PC-3 (cell line): ENCODE measurements around the gene CCDC116. TPM values are rescaled to one million over a fixed set of nuclear protein-coding genes. Genes with fewer than 3 reads are reported as not detected.

Experiments used
- ATAC-seq: fragments of 200-7000 bp; cut with Tn5 transposase; 2 replicates; pipeline ENCODE4 v1.9.1; 2020; ENCODE audit warnings: mild to moderate bottlenecking, moderate library complexity
- BruUV-seq: library from RNA; stranded (reverse); fragments of 400-500 nt; replicated peaks from 2 replicates; lab custom pipeline; 2021; lab: Mats Ljungman, UMichigan
- CTCF ChIA-PET: fragments of 300-600 bp; sonication (Branson Sonifier 250); formaldehyde crosslinking; loops from one replicate; lab custom pipeline; 2022; ENCODE audit warnings: antibody characterized with exemption; lab: Charles Lee
- POLR2A ChIA-PET: fragments of 300-600 bp; sonication (Branson Sonifier 250); formaldehyde crosslinking; loops from one replicate; lab custom pipeline; 2022; ENCODE audit warnings: antibody characterized with exemption; ENCODE audit not compliant: unreplicated experiment; lab: Charles Lee
- DNase-seq: peaks from one replicate; pipeline ENCODE4 v3.0.0-alpha.2; 2015
- H2AFZ ChIP-seq: fragments of 300-600 bp; sonication (generic); 2 replicates; pipeline ENCODE4 v1.6.0; 2016; ENCODE audit warnings: antibody characterized with exemption, low read length
- H3F3A ChIP-seq: fragments of 300-600 bp; sonication (generic); one replicate; pipeline ENCODE4 v1.6.0; 2017; ENCODE audit warnings: antibody characterized with exemption, low read length, control low read depth, mild to moderate bottlenecking; ENCODE audit not compliant: unreplicated experiment
- H3K27ac ChIP-seq: fragments of 300-600 bp; sonication (generic); 2 replicates; pipeline ENCODE4 v1.5.1; 2016; ENCODE audit warnings: mild to moderate bottlenecking, low read length
- H3K27me3 ChIP-seq: fragments of 300-600 bp; sonication (generic); 2 replicates; pipeline ENCODE4 v1.6.1; 2016; ENCODE audit warnings: low read length, mixed read lengths
- H3K36me3 ChIP-seq: fragments of 300-600 bp; sonication (generic); 2 replicates; pipeline ENCODE4 v1.6.1; 2016; ENCODE audit warnings: low read depth, mixed run types, low read length, mixed read lengths
- H3K4me1 ChIP-seq: fragments of 300-600 bp; sonication (generic); 2 replicates; pipeline ENCODE4 v1.5.1; 2016; ENCODE audit warnings: low read length; ENCODE audit not compliant: insufficient read depth
- H3K4me2 ChIP-seq: fragments of 300-600 bp; sonication (generic); 2 replicates; pipeline ENCODE4 v1.6.0; 2016; ENCODE audit warnings: low read length
- H3K4me3 ChIP-seq: fragments of 300-600 bp; sonication (generic); 2 replicates; pipeline ENCODE4 v1.5.1; 2016; ENCODE audit warnings: mild to moderate bottlenecking, low read length, mixed read lengths
- H3K79me2 ChIP-seq: fragments of 300-600 bp; sonication (generic); 2 replicates; pipeline ENCODE4 v1.6.1; 2017; ENCODE audit warnings: low read length, mixed read lengths
- H3K9ac ChIP-seq: fragments of 300-600 bp; sonication (generic); 2 replicates; pipeline ENCODE4 v1.6.0; 2016; ENCODE audit warnings: mild to moderate bottlenecking, low read length
- H3K9me2 ChIP-seq: fragments of 300-600 bp; sonication (generic); replicated peaks from 2 replicates; pipeline ENCODE4 v1.6.1; 2016; ENCODE audit warnings: mixed run types, low read length, mixed read lengths
- H3K9me3 ChIP-seq: fragments of 300-600 bp; sonication (generic); 2 replicates; pipeline ENCODE4 v1.6.1; 2016; ENCODE audit warnings: low read length, mixed read lengths
- H4K20me1 ChIP-seq: fragments of 300-600 bp; sonication (generic); 2 replicates; pipeline ENCODE4 v1.6.1; 2016; ENCODE audit warnings: low read length, mixed read lengths
- EZH2 ChIP-seq: fragments of 300-600 bp; sonication (generic); IDR thresholded peaks from one replicate; pipeline ENCODE4 v1.6.1; 2017; ENCODE audit warnings: antibody characterized with exemption, mild to moderate bottlenecking, low read length; ENCODE audit not compliant: unreplicated experiment
- EZH2phosphoT487 ChIP-seq: fragments of 300-600 bp; sonication (generic); IDR thresholded peaks from 2 replicates; pipeline ENCODE4 v1.6.1; 2018; ENCODE audit warnings: mild to moderate bottlenecking, antibody characterized with exemption, low read length, borderline replicate concordance
- intact Hi-C: fragments of 100-400 bp; cut with micrococcal nuclease; formaldehyde crosslinking; loops from 2 replicates; pipeline ENCODE4 v1.9.0; 2023
- total RNA-seq: library from RNA; depleted of rRNA; stranded (reverse); fragments of >200 nt; gene quantifications from 2 replicates; pipeline ENCODE4 v1.2.3, GENCODE V29; 2014
- TF ChIP-seq, protein P1 (sequence below): fragments of 300-600 bp; sonication (generic); conservative IDR thresholded peaks from 2 replicates; pipeline ENCODE4 v1.5.1; 2017; ENCODE audit warnings: antibody characterized with exemption, low read depth, mild to moderate bottlenecking, low read length

CCDC116 gene
- total RNA-seq, 1 experiment from 2014 or later: not detected

GRCh38 chr22:21682385-21683175, 50.0 kb downstream of the CCDC116 start:
- intact Hi-C loops: no loop called here
- Histone ChIP-seq H3K4me1 (no peaks in the 10 kb centered on the region), H3K27me3 (no peaks in the 10 kb centered on the region), H3K9me2 (no peaks in the 10 kb centered on the region), H2AFZ (no peak overlapping the region), H4K20me1 (no peaks in the 10 kb centered on the region), H3K27ac (no peak overlapping the region), H3K9ac (no peak overlapping the region), H3K4me3 (no peak overlapping the region), H3K4me2 (no peak overlapping the region), H3F3A (no peaks in the 10 kb centered on the region), H3K9me3 (no peaks in the 10 kb centered on the region), H3K36me3 (no peaks in the 10 kb centered on the region), H3K79me2 (no peaks in the 10 kb centered on the region)
- POLR2A ChIA-PET: no interaction called here
- BruUV-seq: no TSS peak
- CTCF ChIA-PET: no interaction called here
- TF ChIP-seq EZH2 (no peak), EZH2phosphoT487 (no peak)
- TF ChIP-seq, protein P1, sequence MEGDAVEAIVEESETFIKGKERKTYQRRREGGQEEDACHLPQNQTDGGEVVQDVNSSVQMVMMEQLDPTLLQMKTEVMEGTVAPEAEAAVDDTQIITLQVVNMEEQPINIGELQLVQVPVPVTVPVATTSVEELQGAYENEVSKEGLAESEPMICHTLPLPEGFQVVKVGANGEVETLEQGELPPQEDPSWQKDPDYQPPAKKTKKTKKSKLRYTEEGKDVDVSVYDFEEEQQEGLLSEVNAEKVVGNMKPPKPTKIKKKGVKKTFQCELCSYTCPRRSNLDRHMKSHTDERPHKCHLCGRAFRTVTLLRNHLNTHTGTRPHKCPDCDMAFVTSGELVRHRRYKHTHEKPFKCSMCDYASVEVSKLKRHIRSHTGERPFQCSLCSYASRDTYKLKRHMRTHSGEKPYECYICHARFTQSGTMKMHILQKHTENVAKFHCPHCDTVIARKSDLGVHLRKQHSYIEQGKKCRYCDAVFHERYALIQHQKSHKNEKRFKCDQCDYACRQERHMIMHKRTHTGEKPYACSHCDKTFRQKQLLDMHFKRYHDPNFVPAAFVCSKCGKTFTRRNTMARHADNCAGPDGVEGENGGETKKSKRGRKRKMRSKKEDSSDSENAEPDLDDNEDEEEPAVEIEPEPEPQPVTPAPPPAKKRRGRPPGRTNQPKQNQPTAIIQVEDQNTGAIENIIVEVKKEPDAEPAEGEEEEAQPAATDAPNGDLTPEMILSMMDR: no peak
- ATAC-seq: no peak
- no peak for DNase-seq

- no peak overlapping the region for H2AFZ ChIP-seq
- ATAC-seq (no peak), DNase-seq (no peak)
- ChIA-PET POLR2A (interaction anchor here (0.6 kb wide), 1 partner anchor 14 kb away, joined by 3 read pairs; no protein-coding TSS in a partner anchor), CTCF (no interaction called here)
- H3K4me1 ChIP-seq: no peaks in the 10 kb centered on the region
- no peaks in the 10 kb centered on the region for H3K36me3 ChIP-seq
- no TSS peak for BruUV-seq
- H3K4me3 ChIP-seq: no peak overlapping the region
- H3K9me2 ChIP-seq: no peaks in the 10 kb centered on the region
- intact Hi-C loops: no loop called here
- H3F3A ChIP-seq: no peaks in the 10 kb centered on the region
- H3K27me3 ChIP-seq: no peaks in the 10 kb centered on the region
- no peaks in the 10 kb centered on the region for H4K20me1 ChIP-seq
- no peak overlapping the region for H3K4me2 ChIP-seq
- H3K79me2 ChIP-seq: no peaks in the 10 kb centered on the region
- TF ChIP-seq, protein P1: no peak
- TF ChIP-seq EZH2 (no peak), EZH2phosphoT487 (no peak)
- H3K27ac ChIP-seq: no peak overlapping the region
- no peaks in the 10 kb centered on the region for H3K9me3 ChIP-seq
- no peak overlapping the region for H3K9ac ChIP-seq
These were observed 50.8 kb downstream of the CCDC116 start for GRCh38 chr22:21683401-21683811.
